HFFc6 (cell line): Measurements from ENCODE around the gene TDRD7. TPM values are rescaled to one million over a fixed set of nuclear protein-coding genes. Genes with fewer than 3 reads are reported as not detected.

Source experiments
- DNase-seq: peaks from one replicate; pipeline ENCODE4 v3.0.0-alpha.2; 2018
- H3K27ac Mint-ChIP-seq: 2 replicates; pipeline ENCODE4 v1.8.0; 2020; ENCODE audit warnings: mild to moderate bottlenecking, mixed read lengths
- H3K27me3 Mint-ChIP-seq: 2 replicates; pipeline ENCODE4 v1.8.0; 2021; ENCODE audit warnings: mild to moderate bottlenecking, moderate library complexity, mixed read lengths; ENCODE audit not compliant: insufficient read depth
- H3K36me3 Mint-ChIP-seq: 2 replicates; pipeline ENCODE4 v1.8.0; 2021; ENCODE audit warnings: low read depth, mixed read lengths
- H3K4me1 Mint-ChIP-seq: 2 replicates; pipeline ENCODE4 v1.8.0; 2020; ENCODE audit warnings: low read depth, mixed read lengths
- H3K4me3 Mint-ChIP-seq: 2 replicates; pipeline ENCODE4 v1.8.0; 2020; ENCODE audit warnings: mild to moderate bottlenecking, moderate library complexity, mixed read lengths
- H3K9me3 Mint-ChIP-seq: 2 replicates; pipeline ENCODE4 v1.8.0; 2020; ENCODE audit warnings: mild to moderate bottlenecking, mixed read lengths
- total RNA-seq, 6 experiments: library from RNA; stranded (reverse); fragmentation: NEBNext Ultra II Directional; extraction: Animal tissue kit (Norgen Biotek cat#: 25700); gene quantifications; 2 replicates in 1 of 6; 3 replicates in 5 of 6; pipeline ENCODE4 v1.2.3, GENCODE V29; 2021
- TF ChIP-seq, protein P1 (sequence below): fragments of 200-600 bp; sonication (generic); IDR thresholded peaks from 2 replicates; pipeline ENCODE4 v1.5.0; 2021; ENCODE audit warnings: antibody characterized with exemption, mild to moderate bottlenecking

Gene TDRD7
- total RNA-seq, 6 experiments from 2014 or later, result 8.2 to 10.5 (median 9.0) TPM

DNA sequence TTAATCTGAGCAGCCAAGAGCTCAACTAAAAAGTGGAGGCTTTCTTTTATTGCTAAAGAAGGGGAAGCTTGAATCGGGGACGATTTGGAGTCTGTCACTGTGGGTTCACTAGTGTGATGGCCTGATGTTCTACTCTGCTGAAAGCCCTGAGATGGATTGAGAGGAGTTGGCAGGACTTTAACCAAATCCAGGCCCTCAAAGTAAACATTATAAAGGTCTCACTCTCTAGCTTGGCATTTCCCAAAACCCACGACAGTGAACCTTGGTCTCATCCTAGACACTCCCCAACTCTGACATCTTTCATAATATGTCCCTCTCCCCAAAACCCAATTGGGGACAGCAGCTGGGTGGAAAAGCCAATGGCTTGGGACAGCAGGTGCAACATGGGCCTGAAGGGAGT is 122.3 kb downstream of the TDRD7 start:
- H3K4me3 Mint-ChIP-seq, result no peak overlapping the region
- H3K27ac Mint-ChIP-seq, result no peak overlapping the region
- H3K4me1 Mint-ChIP-seq, result peaks cover 19% of the 10 kb centered on the region
- H3K36me3 Mint-ChIP-seq, result 0 out of 2 replicates have a peak, but pooled peaks cover 9% of the 10 kb centered on the region
- TF ChIP-seq, protein P1, sequence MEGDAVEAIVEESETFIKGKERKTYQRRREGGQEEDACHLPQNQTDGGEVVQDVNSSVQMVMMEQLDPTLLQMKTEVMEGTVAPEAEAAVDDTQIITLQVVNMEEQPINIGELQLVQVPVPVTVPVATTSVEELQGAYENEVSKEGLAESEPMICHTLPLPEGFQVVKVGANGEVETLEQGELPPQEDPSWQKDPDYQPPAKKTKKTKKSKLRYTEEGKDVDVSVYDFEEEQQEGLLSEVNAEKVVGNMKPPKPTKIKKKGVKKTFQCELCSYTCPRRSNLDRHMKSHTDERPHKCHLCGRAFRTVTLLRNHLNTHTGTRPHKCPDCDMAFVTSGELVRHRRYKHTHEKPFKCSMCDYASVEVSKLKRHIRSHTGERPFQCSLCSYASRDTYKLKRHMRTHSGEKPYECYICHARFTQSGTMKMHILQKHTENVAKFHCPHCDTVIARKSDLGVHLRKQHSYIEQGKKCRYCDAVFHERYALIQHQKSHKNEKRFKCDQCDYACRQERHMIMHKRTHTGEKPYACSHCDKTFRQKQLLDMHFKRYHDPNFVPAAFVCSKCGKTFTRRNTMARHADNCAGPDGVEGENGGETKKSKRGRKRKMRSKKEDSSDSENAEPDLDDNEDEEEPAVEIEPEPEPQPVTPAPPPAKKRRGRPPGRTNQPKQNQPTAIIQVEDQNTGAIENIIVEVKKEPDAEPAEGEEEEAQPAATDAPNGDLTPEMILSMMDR, result no peak
- DNase-seq, result no peak
- peaks cover 31% of the 10 kb centered on the region for H3K27me3 Mint-ChIP-seq
- H3K9me3 Mint-ChIP-seq, result peaks cover 9% of the 10 kb centered on the region

DNA sequence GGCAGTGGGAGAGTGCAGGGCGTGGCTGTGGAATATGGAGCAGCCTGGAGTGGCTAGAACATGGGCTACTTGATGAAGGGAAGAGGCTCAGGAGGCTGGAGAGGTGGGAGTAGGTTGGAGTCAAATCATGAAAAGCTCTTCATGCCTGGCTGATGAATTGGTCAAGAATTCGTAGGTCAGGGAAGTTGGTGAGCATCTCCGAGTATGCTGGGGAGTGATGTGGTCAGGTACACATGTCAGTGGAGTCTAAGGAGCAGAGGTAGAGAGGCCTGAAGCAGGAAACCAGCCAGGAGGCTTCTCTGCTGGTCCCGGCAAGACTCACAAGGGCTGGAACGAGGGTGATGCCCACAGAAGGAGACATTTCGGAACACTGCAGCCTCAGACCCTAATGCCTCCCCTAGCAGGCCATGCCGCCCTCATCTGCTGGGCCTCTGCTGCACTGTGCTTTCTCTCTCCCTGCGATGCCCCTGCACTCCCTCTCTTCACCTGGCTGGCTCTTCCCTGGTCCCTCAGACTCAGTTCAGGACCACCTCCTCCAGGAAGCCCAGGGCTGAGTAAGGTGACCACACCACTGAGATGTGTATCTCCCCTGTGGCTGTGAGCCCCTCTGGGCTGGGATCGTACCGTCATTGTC is 123.2 kb downstream of the TDRD7 start:
- peaks cover 10% of the 10 kb centered on the region for H3K4me1 Mint-ChIP-seq
- H3K36me3 Mint-ChIP-seq, result 0 out of 2 replicates have a peak, but pooled peaks cover 9% of the 10 kb centered on the region
- peaks cover 9% of the 10 kb centered on the region for H3K9me3 Mint-ChIP-seq
- no peak overlapping the region for H3K27ac Mint-ChIP-seq
- TF ChIP-seq, protein P1, result no peak
- no peak overlapping the region for H3K4me3 Mint-ChIP-seq
- H3K27me3 Mint-ChIP-seq, result peaks cover 25% of the 10 kb centered on the region
- DNase-seq, result no peak

DNA sequence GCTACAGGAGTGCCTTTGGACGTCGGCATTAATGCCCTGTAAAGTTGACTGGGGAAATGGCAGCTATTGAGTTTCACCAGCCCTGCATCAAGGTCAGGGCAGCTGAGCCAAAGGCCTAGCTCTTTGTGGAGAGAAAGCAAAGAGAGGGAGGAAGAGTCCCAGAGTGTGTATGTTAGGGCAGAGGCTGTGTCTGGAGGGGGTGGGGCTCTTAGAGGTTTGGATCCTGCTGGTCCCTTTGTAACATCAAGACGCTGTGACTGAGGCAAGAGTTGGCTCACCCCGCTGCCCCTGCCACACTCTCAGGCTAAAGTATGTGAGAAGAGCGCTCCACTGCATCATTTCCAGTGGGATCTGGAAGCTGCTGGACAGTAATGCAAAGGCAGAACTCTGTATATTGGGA is 123.9 kb downstream of the TDRD7 start:
- peaks cover 9% of the 10 kb centered on the region for H3K9me3 Mint-ChIP-seq
- H3K27me3 Mint-ChIP-seq, result peaks cover 25% of the 10 kb centered on the region
- peaks cover 10% of the 10 kb centered on the region; the same call in 1 of the 2 replicates for H3K4me1 Mint-ChIP-seq
- no peak overlapping the region for H3K4me3 Mint-ChIP-seq
- no peak for DNase-seq
- TF ChIP-seq, protein P1, result no peak
- no peak overlapping the region for H3K27ac Mint-ChIP-seq
- 0 out of 2 replicates have a peak, but pooled peaks cover 9% of the 10 kb centered on the region for H3K36me3 Mint-ChIP-seq

DNA sequence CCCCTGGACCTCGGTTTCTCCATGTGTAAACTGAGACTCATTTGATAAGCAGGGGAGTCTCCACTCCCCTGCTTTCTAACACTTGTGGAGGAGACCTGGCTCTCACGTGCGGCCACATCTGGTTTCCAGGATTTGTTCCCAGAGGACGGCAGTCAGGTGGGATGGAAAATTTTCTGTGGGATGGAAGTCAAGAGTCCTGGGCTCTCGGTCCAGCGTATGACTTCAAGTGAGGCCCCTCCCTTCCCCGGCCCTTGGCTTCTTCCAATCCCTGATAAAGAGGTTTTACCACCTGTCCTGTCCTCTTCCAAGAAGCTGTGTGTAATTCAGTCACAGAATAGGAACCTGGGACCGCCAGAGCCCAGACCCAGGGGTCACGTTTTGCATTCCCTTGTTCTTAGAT is 124.6 kb downstream of the TDRD7 start:
- H3K36me3 Mint-ChIP-seq, result 0 out of 2 replicates have a peak, but pooled peaks cover 9% of the 10 kb centered on the region
- H3K4me1 Mint-ChIP-seq, result peaks cover 10% of the 10 kb centered on the region; the same call in 1 of the 2 replicates
- TF ChIP-seq, protein P1, result no peak
- no peak for DNase-seq
- H3K27ac Mint-ChIP-seq, result no peak overlapping the region
- H3K27me3 Mint-ChIP-seq, result peaks cover 24% of the 10 kb centered on the region
- H3K4me3 Mint-ChIP-seq, result no peak overlapping the region
- H3K9me3 Mint-ChIP-seq, result peaks cover 9% of the 10 kb centered on the region

DNA sequence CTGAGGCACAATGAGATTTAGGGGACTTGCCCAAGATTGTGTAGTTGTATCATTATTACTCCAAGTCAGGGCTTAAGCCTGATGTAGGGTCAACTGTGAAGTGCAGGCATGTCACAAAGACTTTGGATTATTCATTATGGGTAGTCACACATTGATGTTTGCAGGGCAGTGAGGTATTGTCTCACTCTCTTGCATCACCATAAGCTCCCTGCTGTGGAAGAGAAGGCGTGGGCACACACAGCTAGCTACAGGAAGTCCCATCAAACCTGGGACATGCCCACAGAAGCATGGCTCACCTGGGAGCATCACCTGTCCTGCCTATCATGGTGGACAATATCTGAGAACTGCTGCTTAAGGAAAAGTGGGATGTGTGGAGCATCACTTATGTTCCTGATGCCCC is 131.7 kb downstream of the TDRD7 start:
- TF ChIP-seq, protein P1, result no peak
- Mint-ChIP-seq H3K27me3 (peaks cover 22% of the 10 kb centered on the region), H3K4me1 (peaks cover 10% of the 10 kb centered on the region; the same call in 1 of the 2 replicates), H3K27ac (no peak overlapping the region), H3K36me3 (no peaks in the 10 kb centered on the region), H3K9me3 (no peaks in the 10 kb centered on the region), H3K4me3 (no peak overlapping the region)
- DNase-seq, result no peak
